SW480 (cell line): ENCODE measurements around the gene LIX1.
"Not testable (repeated sequence)": the region's sequence is repeated elsewhere in the genome, so short reads cannot be mapped to it uniquely, and the experiment has no call there.

Experiments
- DNase-seq: peaks from one replicate; pipeline ENCODE4 v3.0.0-alpha.2; 2016; ENCODE audit warnings: low spot score

LIX1 gene

GRCh38 chr5:97102010-97102470 is 40.4 kb downstream of the LIX1 start:
- no peak for DNase-seq

DNA sequence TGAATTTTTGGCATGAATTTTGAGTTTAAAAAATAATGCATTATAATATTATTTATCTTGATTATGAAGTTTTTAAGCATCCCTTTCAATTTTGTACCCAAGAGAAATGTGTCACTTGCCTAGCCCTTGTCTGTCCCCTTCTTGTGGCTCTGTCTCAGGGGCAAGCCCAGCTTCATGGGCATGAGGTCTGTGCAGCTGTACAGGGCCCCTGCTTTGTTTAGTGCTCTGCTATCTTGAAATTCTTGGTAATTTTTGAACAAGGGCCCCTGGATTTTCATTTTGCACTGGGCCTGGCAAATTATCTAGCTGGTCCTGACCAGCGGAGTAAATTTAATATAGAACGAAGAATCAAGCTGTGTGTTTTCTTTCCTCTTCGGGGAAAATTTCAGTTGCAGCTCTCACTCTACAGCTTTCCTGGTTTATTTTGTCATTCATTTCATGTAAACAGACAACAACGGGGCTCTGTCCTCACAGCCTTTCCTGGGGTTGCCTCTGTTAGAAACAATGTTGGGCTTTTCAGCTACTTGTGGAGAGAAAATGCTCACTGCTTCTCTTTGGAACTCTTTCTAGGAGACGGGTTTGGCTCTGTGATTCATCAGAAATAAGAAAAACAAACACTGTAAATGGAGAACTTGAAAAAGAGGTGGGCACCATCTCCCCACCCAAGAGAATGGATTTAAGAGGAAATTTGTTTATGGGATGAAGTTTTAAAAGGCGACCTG is 41.1 kb downstream of the LIX1 start:
- no peak for DNase-seq

DNA sequence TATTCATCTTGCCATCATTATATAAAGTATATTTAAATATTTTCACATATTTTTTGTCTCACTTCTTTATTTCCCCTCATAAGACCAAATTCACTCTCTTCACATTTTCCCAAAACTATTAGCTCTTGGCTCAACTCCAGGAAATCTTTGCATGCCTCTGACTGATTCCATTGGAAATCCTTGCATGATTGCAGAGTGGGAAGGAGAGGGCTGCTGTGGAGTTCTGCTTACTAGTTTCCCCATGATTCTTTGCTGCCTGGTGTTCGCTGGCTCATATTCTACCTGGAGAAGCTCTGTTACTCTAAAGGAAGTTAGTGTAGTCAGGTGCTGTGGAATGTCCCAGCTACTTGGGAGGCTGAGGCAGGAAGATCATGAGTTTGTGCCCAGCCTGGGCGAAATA is 41.9 kb downstream of the LIX1 start:
- no peak for DNase-seq

DNA sequence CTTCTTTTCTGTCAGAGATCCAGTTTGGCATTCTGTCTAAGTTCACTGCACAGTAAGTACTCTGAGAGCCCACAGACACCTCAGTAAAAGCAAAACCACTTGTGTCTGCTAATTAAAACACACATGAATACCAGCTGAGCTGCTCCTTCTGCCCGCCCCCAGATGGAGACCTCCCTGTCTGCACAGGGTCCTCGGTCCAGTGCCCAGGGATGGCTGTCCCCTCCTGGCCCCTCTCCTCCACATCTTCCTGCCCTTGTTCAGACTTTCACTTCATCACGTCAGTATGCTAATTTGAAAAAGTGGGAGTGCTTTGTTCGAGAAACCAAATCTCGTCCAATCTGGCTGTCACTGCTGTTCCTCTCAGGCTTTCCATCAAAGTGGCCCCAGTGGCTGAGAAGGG is 43.5 kb downstream of the LIX1 start:
- no peak for DNase-seq

DNA sequence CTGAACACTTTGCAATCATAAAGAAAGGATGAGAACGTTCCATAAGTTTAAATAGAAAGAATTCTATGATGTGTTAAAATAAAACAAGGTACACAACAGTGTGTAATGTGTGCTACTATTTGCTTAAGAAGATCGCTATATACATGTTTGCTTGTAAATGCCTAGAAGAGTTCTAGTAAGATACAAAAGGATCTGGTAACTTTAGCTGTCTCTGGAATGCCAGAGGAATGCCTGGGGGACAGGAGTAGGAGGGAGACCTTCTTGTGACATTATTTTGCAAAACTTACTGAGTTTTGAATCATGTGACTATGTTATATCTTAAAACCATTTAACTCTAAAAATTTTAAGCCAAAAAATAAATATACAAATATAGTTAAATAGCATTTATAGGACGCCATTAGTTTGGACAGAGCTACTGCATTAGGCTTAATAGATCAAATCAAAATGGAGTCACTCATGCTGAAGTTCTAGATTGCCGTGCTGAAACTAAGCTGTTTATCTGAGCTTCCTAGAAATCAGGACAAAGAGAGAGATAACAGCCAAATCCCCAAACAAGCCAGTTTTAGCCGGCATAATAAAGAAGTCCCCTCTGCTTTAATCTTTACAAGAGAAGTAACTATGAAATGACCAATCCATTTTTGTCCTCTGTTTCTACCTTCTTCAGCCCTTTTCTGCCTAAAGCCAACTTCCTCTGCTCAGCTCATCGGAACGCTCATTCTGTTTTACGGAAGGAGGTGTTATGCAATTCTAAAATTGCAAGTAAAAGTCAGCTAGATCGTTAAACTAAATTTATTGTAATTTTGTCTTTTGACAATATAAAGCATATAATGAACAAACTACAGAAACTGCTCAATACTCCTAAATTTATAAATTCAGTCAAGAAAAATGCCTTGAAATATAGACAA is 44.8 kb downstream of the LIX1 start:
- DNase-seq: no peak

DNA sequence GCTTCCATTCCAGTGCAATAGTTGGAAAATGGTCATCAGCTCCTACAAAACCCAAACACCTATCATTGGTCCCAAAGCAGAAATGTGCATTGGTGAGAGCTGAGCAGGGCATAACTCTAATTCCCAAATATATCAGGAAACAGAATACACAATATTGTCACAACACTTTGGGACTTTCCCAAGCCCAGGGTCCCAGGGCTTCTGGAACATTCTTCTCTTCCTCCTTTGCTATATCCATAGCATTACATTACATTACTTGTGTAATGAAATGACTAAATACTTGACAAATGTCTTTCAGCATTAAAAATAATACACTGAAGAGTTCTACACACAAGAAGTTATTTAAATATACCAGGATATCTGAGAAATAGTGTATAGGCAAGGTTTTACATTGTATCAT is 45.6 kb downstream of the LIX1 start:
- no peak for DNase-seq

DNA sequence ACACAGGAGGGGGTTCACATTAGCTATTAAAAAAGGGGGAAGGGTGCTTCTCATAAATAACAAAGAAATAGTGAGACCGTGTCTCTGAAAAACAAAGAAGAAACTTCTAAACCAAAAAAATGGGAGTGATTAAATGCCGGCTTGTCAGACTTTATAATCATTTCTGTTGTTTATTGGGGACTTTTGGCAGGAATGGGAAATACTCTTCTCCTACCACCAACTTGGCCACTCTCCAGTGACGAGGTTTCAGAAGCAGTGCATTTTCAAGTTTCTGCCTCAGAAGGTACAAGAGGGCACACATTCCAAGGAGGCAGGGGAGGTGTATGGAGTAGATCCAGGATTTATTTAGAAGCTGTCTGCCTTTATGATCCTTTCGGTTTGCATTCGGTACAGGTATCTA is 46.2 kb downstream of the LIX1 start:
- no peak for DNase-seq

- no peak for DNase-seq
These were observed 47.1 kb downstream of the LIX1 start for GRCh38 chr5:97095318-97095732.

GRCh38 chr5:97094579-97095317 is 47.7 kb downstream of the LIX1 start:
- DNase-seq: no peak

GRCh38 chr5:97093193-97093592 is 49.2 kb downstream of the LIX1 start:
- DNase-seq: no peak

DNA sequence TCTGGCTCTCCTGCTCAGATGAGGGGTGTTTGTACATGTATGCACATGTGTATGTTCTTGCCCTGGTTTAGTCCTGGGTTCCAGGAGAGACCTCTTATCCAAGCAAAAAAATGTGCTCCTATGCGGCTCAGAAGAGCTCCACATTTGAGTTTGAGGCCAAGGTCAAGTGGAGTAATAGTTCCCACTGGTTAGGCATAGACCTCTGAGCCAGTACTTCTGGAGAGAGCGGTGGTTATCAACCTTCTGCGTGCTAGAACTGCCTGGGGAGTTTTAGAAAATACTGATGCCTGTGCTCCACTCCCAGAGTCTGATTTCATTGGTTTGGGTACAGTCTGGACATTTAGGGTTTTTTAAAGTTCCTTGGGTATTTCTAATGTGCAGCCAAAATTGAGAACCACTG is 51.5 kb downstream of the LIX1 start:
- no peak for DNase-seq

- no peak for DNase-seq
These were observed 53.1 kb downstream of the LIX1 start for GRCh38 chr5:97089149-97089801.

GRCh38 chr5:97088774-97089148 is 53.6 kb downstream of the LIX1 start:
- DNase-seq: no peak

DNA sequence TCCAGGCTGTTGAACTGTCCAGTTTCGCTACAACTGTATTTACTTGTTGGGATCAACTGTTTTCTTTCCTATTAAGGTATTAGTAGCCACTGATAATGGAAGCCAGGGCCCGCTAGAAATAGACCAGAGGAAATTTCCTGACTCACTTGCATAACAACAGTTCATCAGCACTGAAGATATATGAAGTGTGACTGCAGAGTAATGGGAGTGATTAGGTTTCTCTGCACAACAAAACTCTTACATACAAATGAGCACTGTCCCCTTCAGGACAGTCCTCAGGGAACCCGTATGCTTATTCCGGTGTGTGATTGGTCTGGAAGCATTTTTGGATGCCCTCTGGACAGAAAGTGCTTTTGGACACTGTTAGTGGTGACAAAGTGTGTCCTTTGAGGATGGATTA is 55.3 kb downstream of the LIX1 start:
- DNase-seq: no peak

GRCh38 chr5:97085459-97086181 is 56.8 kb downstream of the LIX1 start:
- no peak for DNase-seq

- not testable (repeated sequence) for DNase-seq
These were observed 57.5 kb downstream of the LIX1 start for GRCh38 chr5:97084782-97085458.

DNA sequence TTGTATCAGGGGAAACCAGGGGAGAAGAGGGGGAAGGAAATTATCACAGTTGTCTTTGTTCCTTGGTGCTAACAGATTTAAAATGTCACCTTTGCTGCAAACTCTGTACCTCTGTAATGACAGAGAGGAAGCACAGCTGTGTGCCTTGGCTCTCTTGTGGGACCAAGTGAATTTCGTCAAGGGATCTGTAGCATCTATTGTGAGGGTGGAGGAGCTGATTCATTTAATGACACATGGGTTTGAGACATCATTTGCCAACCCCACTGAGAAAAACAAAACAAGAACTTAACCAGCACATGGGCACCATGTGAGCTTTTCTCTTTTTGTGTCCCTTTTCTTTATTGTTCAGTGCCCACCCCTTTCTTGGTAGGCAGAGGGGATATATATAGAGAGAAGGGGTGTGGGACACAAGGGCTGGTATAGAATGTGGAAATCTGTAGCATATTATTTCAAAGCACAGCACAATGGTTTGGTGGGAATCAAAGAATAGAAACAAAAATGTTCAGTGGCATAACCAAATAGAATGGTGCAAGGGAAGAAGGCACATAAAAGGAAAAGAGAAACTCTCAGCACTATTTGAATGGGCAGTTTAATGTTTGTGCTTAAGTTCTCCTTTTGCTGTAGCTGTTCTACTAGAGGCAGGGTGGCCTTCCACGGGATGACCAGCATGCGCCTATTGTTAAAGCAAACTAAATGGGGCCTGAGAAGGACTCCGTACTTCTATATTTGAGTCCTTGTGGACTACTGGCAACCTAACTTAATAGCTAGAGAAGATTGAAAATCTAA is 63.3 kb downstream of the LIX1 start:
- no peak for DNase-seq

DNA sequence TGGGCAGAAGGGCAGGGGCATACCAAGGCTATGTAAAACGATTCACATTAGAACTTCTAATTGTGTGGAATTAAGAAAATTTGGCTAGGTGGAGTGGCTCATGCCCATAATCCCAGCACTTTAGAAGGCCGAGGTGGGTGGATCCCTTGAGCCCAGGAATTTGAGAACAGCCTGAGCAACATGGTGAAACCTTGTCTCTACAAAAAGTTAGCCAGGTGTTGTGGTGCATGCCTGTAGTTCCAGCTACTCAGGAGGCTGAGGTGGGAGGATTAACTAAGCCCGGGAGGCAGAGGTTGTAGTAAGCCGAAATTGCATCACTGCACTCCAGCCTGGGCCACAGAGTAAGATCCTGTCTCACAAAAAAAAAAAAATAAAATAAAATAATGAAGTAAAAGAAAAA is 65.2 kb downstream of the LIX1 start:
- DNase-seq: no peak

DNA sequence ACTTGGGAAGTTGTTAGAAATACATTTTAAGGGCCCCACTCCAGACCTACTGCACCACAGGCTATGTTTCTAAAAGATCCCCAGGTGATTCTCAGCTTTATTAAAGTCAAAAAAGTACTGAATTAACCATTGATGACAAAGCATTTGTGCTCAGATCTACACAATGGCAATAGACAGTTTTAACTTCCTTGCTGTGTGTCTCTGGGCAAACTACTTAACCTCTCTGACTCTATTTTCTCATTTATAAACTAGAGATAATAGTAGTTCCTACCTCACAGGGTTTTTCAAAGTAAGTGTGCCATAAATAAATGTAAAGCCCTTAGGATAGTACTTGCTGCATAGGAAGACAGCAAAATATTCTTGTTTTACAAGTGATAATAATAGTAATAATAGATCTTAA is 66.3 kb downstream of the LIX1 start:
- DNase-seq: no peak

- DNase-seq: no peak
These were observed 66.8 kb downstream of the LIX1 start for GRCh38 chr5:97075649-97076048.
